ENCODE measurements around the gene PALLD. TPM values are rescaled to one million over a fixed set of nuclear protein-coding genes. Genes with fewer than 3 reads are reported as not detected.

PALLD gene
- total RNA-seq, 1 experiment from 2014 or later, result 166 TPM

DNA sequence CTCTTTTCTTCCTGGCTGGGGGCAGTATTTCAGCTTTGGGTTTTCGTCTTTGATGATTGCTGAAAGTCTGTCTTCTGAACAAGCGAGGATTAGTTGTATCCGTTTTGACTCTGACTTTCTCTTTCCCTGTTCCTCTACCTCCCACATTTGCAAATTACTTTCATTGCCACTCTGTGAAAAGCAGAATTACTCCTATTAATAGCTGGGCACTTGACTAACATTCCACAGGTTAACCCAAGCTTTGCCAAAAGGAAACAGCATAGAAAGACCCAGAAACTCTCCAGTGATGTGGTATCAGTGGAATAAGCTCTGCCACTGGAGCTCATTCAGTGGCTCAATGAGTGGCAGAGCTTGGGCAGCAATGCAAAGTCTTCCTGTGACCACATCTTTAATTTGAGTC, 238.9 kb downstream of the PALLD start:
- CTCF ChIA-PET, result no interaction called here

More for the DNA sequence above, 238.9 kb downstream of the PALLD start:
- Histone ChIP-seq H3K4me1 (ENCODE audit: control insufficient read depth in 1 of 2, insufficient read depth in 2 of 2, low read length in 2 of 2) (no peaks in the 10 kb centered on the region; a peak in 1 of 4 replicates), H3K4me2 (ENCODE audit: low read length) (no peak overlapping the region), H3K9ac (ENCODE audit: low read length) (no peak overlapping the region), H3K4me3 (replicated peaks in 1 of 2; ENCODE audit: low read depth in 1 of 2, low read length in 2 of 2) (no peak overlapping the region), H3K79me2 (ENCODE audit: insufficient read depth, low read length) (no peaks in the 10 kb centered on the region), H2AFZ (ENCODE audit: low read depth, low read length, poor library complexity, severe bottlenecking) (no peak overlapping the region), H3K36me3 (ENCODE audit: control insufficient read depth in 1 of 2, insufficient read depth in 2 of 2, low read length in 2 of 2) (no peaks in the 10 kb centered on the region), H3K9me3 (ENCODE audit: control insufficient read depth in 1 of 2, insufficient read depth in 1 of 2, low read depth in 1 of 2, low read length in 2 of 2) (no peaks in the 10 kb centered on the region), H3K9me2 (ENCODE audit: insufficient read depth) (no peaks in the 10 kb centered on the region), H4K20me1 (ENCODE audit: insufficient read depth) (no peaks in the 10 kb centered on the region; the same call in 1 of the 2 replicates), H3K27me3 (ENCODE audit: insufficient read depth, low read length) (no peaks in the 10 kb centered on the region), H3K27ac (ENCODE audit: low read depth, low read length) (no peak overlapping the region)
- ChIA-PET POLR2A (no interaction called here), RAD21 (ENCODE audit: low non-redundant PET in 1 of 2, low total read pairs in 2 of 2, uncharacterized antibody in 2 of 2, unreplicated experiment in 2 of 2) (no interaction called here)
- intact Hi-C loops (cut with micrococcal nuclease), result no loop called here
- TF ChIP-seq, protein P1, sequence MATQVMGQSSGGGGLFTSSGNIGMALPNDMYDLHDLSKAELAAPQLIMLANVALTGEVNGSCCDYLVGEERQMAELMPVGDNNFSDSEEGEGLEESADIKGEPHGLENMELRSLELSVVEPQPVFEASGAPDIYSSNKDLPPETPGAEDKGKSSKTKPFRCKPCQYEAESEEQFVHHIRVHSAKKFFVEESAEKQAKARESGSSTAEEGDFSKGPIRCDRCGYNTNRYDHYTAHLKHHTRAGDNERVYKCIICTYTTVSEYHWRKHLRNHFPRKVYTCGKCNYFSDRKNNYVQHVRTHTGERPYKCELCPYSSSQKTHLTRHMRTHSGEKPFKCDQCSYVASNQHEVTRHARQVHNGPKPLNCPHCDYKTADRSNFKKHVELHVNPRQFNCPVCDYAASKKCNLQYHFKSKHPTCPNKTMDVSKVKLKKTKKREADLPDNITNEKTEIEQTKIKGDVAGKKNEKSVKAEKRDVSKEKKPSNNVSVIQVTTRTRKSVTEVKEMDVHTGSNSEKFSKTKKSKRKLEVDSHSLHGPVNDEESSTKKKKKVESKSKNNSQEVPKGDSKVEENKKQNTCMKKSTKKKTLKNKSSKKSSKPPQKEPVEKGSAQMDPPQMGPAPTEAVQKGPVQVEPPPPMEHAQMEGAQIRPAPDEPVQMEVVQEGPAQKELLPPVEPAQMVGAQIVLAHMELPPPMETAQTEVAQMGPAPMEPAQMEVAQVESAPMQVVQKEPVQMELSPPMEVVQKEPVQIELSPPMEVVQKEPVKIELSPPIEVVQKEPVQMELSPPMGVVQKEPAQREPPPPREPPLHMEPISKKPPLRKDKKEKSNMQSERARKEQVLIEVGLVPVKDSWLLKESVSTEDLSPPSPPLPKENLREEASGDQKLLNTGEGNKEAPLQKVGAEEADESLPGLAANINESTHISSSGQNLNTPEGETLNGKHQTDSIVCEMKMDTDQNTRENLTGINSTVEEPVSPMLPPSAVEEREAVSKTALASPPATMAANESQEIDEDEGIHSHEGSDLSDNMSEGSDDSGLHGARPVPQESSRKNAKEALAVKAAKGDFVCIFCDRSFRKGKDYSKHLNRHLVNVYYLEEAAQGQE (IDR thresholded peaks at IDR 0.05; ENCODE audit: low read depth), result no peak
- TF ChIP-seq CBX3 (IDR thresholded peaks at IDR 0.05; ENCODE audit: low read depth) (no peak), POLR2A (IDR thresholded peaks at IDR 0.05; ENCODE audit: borderline replicate concordance, extremely low read depth, insufficient read depth, insufficient read length) (no peak), JUND (IDR thresholded peaks at IDR 0.05) (no peak), TCF7L2 (IDR thresholded peaks at IDR 0.05; ENCODE audit: borderline replicate concordance, extremely low read depth, insufficient read depth, insufficient read length) (no peak), RAD21 (IDR thresholded peaks at IDR 0.05; ENCODE audit: low read depth) (no peak)
- TF ChIP-seq, protein P2, sequence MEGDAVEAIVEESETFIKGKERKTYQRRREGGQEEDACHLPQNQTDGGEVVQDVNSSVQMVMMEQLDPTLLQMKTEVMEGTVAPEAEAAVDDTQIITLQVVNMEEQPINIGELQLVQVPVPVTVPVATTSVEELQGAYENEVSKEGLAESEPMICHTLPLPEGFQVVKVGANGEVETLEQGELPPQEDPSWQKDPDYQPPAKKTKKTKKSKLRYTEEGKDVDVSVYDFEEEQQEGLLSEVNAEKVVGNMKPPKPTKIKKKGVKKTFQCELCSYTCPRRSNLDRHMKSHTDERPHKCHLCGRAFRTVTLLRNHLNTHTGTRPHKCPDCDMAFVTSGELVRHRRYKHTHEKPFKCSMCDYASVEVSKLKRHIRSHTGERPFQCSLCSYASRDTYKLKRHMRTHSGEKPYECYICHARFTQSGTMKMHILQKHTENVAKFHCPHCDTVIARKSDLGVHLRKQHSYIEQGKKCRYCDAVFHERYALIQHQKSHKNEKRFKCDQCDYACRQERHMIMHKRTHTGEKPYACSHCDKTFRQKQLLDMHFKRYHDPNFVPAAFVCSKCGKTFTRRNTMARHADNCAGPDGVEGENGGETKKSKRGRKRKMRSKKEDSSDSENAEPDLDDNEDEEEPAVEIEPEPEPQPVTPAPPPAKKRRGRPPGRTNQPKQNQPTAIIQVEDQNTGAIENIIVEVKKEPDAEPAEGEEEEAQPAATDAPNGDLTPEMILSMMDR (IDR thresholded peaks at IDR 0.05 in 2 of 3, conservative IDR thresholded peaks at IDR 0.05 in 1 of 3; ENCODE audit: borderline replicate concordance in 1 of 3, insufficient read depth in 1 of 3, low read depth in 2 of 3, low read length in 2 of 3), result no peak
- DNase-seq (ENCODE audit: low read depth, low spot score) (no peak), ATAC-seq (no peak)
- BruUV-seq (replicated peaks), result no TSS peak
